SK-N-SH (cell line): ENCODE data around the gene ARHGEF40. TPM values are rescaled to one million over a fixed set of nuclear protein-coding genes. Genes with fewer than 3 reads are reported as not detected.

ENCODE experiments used
- CTCF ChIA-PET: fragments of 300-600, 350-600 bp; formaldehyde crosslinking; extraction: SDS; loops from one replicate; lab custom pipeline; 2021; lab: Yijun Ruan, JAX
- POLR2A ChIA-PET: fragments of 350-600 bp; sonication (Branson Sonifier 250); formaldehyde crosslinking; extraction: SDS; loops from one replicate; lab custom pipeline; 2020; ENCODE audit warnings: antibody characterized with exemption, inconsistent platforms; lab: Yijun Ruan, JAX
- DNase-seq: peaks from one replicate; pipeline ENCODE4 v3.0.0; 2012
- H2AFZ ChIP-seq: fragments of 200-600 bp; sonication (generic); 2 replicates; pipeline ENCODE4 v1.8.1; 2016; ENCODE audit warnings: antibody characterized with exemption, mild to moderate bottlenecking, low read depth
- H3F3A ChIP-seq: fragments of 200-600 bp; sonication (generic); replicated peaks from 2 replicates; pipeline ENCODE3; 2016; ENCODE audit warnings: antibody characterized with exemption, mild to moderate bottlenecking; ENCODE audit not compliant: insufficient read depth
- H3K27ac ChIP-seq, 2 experiments: fragments of 200-500 bp in 1 of 2; fragments of 200-600 bp in 1 of 2; sonication (Bioruptor generic) in 1 of 2; sonication (generic), shearing (Covaris generic) in 1 of 2; 2 replicates each; pipeline versions ENCODE4 v1.5.1 to v1.6.1; 2014 to 2016; ENCODE audit warnings: low read depth in 2 of 2, inconsistent platforms in 1 of 2, low read length in 1 of 2, mild to moderate bottlenecking in 1 of 2, mixed read lengths in 1 of 2
- H3K27me3 ChIP-seq: fragments of 200-600 bp; sonication (generic), shearing (Covaris generic); 2 replicates; pipeline ENCODE4 v1.6.1; 2016; ENCODE audit warnings: mixed run types; ENCODE audit not compliant: insufficient read depth
- H3K36me3 ChIP-seq, 2 experiments: fragments of 200-500 bp in 1 of 2; fragments of 200-600 bp in 1 of 2; sonication (Bioruptor generic) in 1 of 2; sonication (generic) in 1 of 2; replicated peaks in 1 of 2; 2 replicates each; pipeline versions ENCODE3 to v1.5.1; 2014 to 2016; ENCODE audit warnings: low read length in 1 of 2, mild to moderate bottlenecking in 1 of 2; ENCODE audit not compliant: insufficient read depth in 2 of 2, control insufficient read depth in 1 of 2
- H3K4me1 ChIP-seq, 2 experiments: fragments of 200-500 bp in 1 of 2; fragments of 200-600 bp in 1 of 2; sonication (Bioruptor generic) in 1 of 2; sonication (generic), shearing (Covaris generic) in 1 of 2; 2 replicates each; pipeline versions ENCODE4 v1.5.1 to v1.6.1; 2014 to 2016; ENCODE audit warnings: low read depth in 1 of 2, low read length in 1 of 2, mixed run types in 1 of 2; ENCODE audit not compliant: insufficient read depth in 2 of 2, control insufficient read depth in 1 of 2
- H3K4me2 ChIP-seq: fragments of 200-600 bp; sonication (generic), shearing (Covaris generic); 2 replicates; pipeline ENCODE4 v1.6.1; 2017; ENCODE audit warnings: mixed run types
- H3K4me3 ChIP-seq, 2 experiments: fragments of 200-500 bp in 1 of 2; fragments of 200-600 bp in 1 of 2; sonication (Bioruptor generic) in 1 of 2; sonication (generic), shearing (Covaris generic) in 1 of 2; 2 replicates each; pipeline versions ENCODE4 v1.5.1 to v1.8.1; 2014 to 2016; ENCODE audit warnings: low read depth in 2 of 2, inconsistent platforms in 1 of 2, low read length in 1 of 2, mild to moderate bottlenecking in 1 of 2, mixed read lengths in 1 of 2, moderate library complexity in 1 of 2
- H3K79me2 ChIP-seq: fragments of 200-600 bp; sonication (generic); 2 replicates; pipeline ENCODE4 v1.8.1; 2017; ENCODE audit warnings: mild to moderate bottlenecking; ENCODE audit not compliant: insufficient read depth
- H3K9ac ChIP-seq: fragments of 200-600 bp; sonication (generic); 2 replicates; pipeline ENCODE4 v1.6.1; 2017; ENCODE audit warnings: mixed run types
- H3K9me2 ChIP-seq: fragments of 200-600 bp; sonication (generic); 2 replicates; pipeline ENCODE4 v1.6.1; 2017; ENCODE audit warnings: mixed run types
- H3K9me3 ChIP-seq: fragments of 200-600 bp; sonication (generic); 2 replicates; pipeline ENCODE4 v1.6.1; 2017; ENCODE audit warnings: mixed run types, mild to moderate bottlenecking, moderate library complexity
- H4K20me1 ChIP-seq: fragments of 200-600 bp; sonication (generic); 2 replicates; pipeline ENCODE4 v1.6.1; 2017; ENCODE audit warnings: mild to moderate bottlenecking, mixed run types; ENCODE audit not compliant: insufficient read depth
- ELF1 ChIP-seq: IDR thresholded peaks from 2 replicates; pipeline ENCODE4 v1.4.0; 2012
- FOXJ3 ChIP-seq: sonication (generic); formaldehyde crosslinking; IDR thresholded peaks from 2 replicates; pipeline ENCODE4 v1.5.1; 2020; ENCODE audit warnings: mild to moderate bottlenecking, missing genetic modification reagents
- GATA2 ChIP-seq: sonication (generic); formaldehyde crosslinking; IDR thresholded peaks from 2 replicates; pipeline ENCODE4 v1.5.0; 2020; ENCODE audit warnings: mild to moderate bottlenecking, missing genetic modification reagents
- MXI1 ChIP-seq: IDR thresholded peaks from 2 replicates; pipeline ENCODE4 v1.6.1; 2012; ENCODE audit warnings: mild to moderate bottlenecking, low read depth, low read length, improper control_type of control experiment
- POLR2AphosphoS5 ChIP-seq: IDR thresholded peaks from 2 replicates; pipeline ENCODE4 v1.6.1; 2012; ENCODE audit warnings: low read depth, low read length
- USF1 ChIP-seq: IDR thresholded peaks from 2 replicates; pipeline ENCODE4 v1.4.0; 2012; ENCODE audit warnings: low read depth, borderline replicate concordance
- USF2 ChIP-seq: fragments of 150-350 bp; IDR thresholded peaks from 2 replicates; pipeline ENCODE4 v1.6.1; 2017; ENCODE audit warnings: antibody characterized with exemption, low read length, low read depth, borderline replicate concordance
- WGBS: methylation state at CpG from one replicate; pipeline ENCODE4 v1.1.6; 2017; ENCODE audit warnings: low lambda C conversion rate; 5-methylcytosine and 5-hydroxymethylcytosine counted together
- polyA plus RNA-seq, 3 experiments: library from polyadenylated mRNA; depleted of rRNA; stranded (reverse); fragments of >200 nt; gene quantifications; 2 replicates each; pipeline ENCODE4 v1.2.3, GENCODE V29; 2012

Gene ARHGEF40
- polyA plus RNA-seq, 1 of the 3 experiments (the other 2 are of a cell fraction) = 58.8 TPM

GRCh38 chr14:21084396-21084795, 14.3 kb downstream of the ARHGEF40 start (continued):
- TF ChIP-seq MXI1 (no peak), USF1 (no peak), GATA2 (CRISPR knock-in tag) (no peak), ELF1 (no peak), FOXJ3 (CRISPR knock-in tag) (no peak), USF2 (no peak)

GRCh38 chr14:21084998-21085853, 15.1 kb downstream of the ARHGEF40 start:
- H3K9ac ChIP-seq = no peak overlapping the region

GRCh38 chr14:21086908-21087293, 16.8 kb downstream of the ARHGEF40 start:
- TF ChIP-seq ELF1 = no peak
- no peaks in the 10 kb centered on the region for H3K9me2 ChIP-seq
- peak overlapping the region; percentile 28 to 89; a peak in 3 of 4 replicates for H3K27ac ChIP-seq
- ChIA-PET CTCF (interaction anchor here (1.1 to 8.6 kb wide), 6 partner anchors 8 to 72 kb away, joined by 4 to 79 read pairs (median 69); partner anchors contain the start of genes ARHGEF40 and ZNF219), POLR2A (interaction anchor here (1.6 to 1.8 kb wide), 2 partner anchors 9 to 15 kb away, joined by 4 to 6 read pairs; no protein-coding TSS in a partner anchor)
- H3K9ac ChIP-seq = peak overlapping the region; percentile 46; the same call in 1 of the 2 replicates
- no peak overlapping the region for H2AFZ ChIP-seq
- H3K36me3 ChIP-seq = peaks cover 58 to 79% of the 10 kb centered on the region in 2 experiments
- peaks cover 9 to 24% of the 10 kb centered on the region in 2 experiments; a peak in 3 of 4 replicates for H3K4me1 ChIP-seq
- H3K4me3 ChIP-seq = no peak overlapping the region
- no peaks in the 10 kb centered on the region for H3K9me3 ChIP-seq
- H3K4me2 ChIP-seq = peak overlapping the region; percentile 58; the same call in 1 of the 2 replicates
- WGBS = 85% methylated on average over 4 of the region's 4 CpGs
- H4K20me1 ChIP-seq = no peaks in the 10 kb centered on the region
- no peaks in the 10 kb centered on the region for H3K27me3 ChIP-seq
- H3F3A ChIP-seq = peaks cover 57% of the 10 kb centered on the region
- H3K79me2 ChIP-seq = peaks cover 5% of the 10 kb centered on the region; the same call in 1 of the 2 replicates
- DNase-seq = no peak

More at GRCh38 chr14:21084998-21085853, 15.1 kb downstream of the ARHGEF40 start:
- H2AFZ ChIP-seq = no peak overlapping the region
- H3K9me3 ChIP-seq = no peaks in the 10 kb centered on the region
- no peaks in the 10 kb centered on the region for H3K27me3 ChIP-seq
- DNase-seq = peak; percentile 15
- H3F3A ChIP-seq = peaks cover 50% of the 10 kb centered on the region
- H3K9me2 ChIP-seq = no peaks in the 10 kb centered on the region
- H3K27ac ChIP-seq = peak overlapping the region; percentile 29 to 89
- no peak overlapping the region for H3K4me3 ChIP-seq
- no peak overlapping the region; the same call in 1 of the 2 replicates for H3K4me2 ChIP-seq
- POLR2A ChIA-PET = interaction anchor here (1.7 kb wide), 1 partner anchor 14 kb away, joined by 11 read pairs; no protein-coding TSS in a partner anchor
- 87% methylated on average over 14 of the region's 17 CpGs for WGBS
- H3K79me2 ChIP-seq = peaks cover 5% of the 10 kb centered on the region; the same call in 1 of the 2 replicates
- TF ChIP-seq POLR2AphosphoS5 (peak; percentile 16; the same call in 1 of the 2 replicates), USF1 (no peak)
- CTCF ChIA-PET = interaction anchor here (1.3 to 8.6 kb wide), 8 partner anchors 10 to 71 kb away, joined by 10 to 79 read pairs (median 64); partner anchors contain the start of genes ARHGEF40 and ZNF219
- no peaks in the 10 kb centered on the region for H4K20me1 ChIP-seq
- peaks cover 62 to 81% of the 10 kb centered on the region in 2 experiments for H3K36me3 ChIP-seq
- peaks cover 9 to 24% of the 10 kb centered on the region in 2 experiments; a peak in 3 of 4 replicates for H3K4me1 ChIP-seq
